Stomach (tissue), 4 donors: Measurements from ENCODE around the gene MDM2.

Experiments used
- EP300 ChIP-seq: sonication (generic); formaldehyde crosslinking; IDR thresholded peaks from one replicate; pipeline ENCODE4 v1.6.1; 2017; ENCODE audit warnings: antibody characterized with exemption
- POLR2A ChIP-seq, 4 donors: fragments of 450-650 bp; IDR thresholded peaks; one replicate each; pipeline ENCODE4 v1.6.1; 2016; ENCODE audit warnings: antibody characterized with exemption in 4 of 4, control low read depth in 2 of 4, mild to moderate bottlenecking in 1 of 4, moderate library complexity in 1 of 4
- POLR2AphosphoS5 ChIP-seq, 3 donors: sonication (generic); formaldehyde crosslinking; IDR thresholded peaks; one replicate each; pipeline ENCODE4 v1.6.1; 2016; ENCODE audit warnings: antibody characterized with exemption in 3 of 3
- TF ChIP-seq, protein P1 (sequence below), 7 experiments: fragments of 450-650 bp in 4 of 7; fragments of 200-600 bp in 3 of 7; sonication (generic) in 3 of 7; IDR thresholded peaks; one replicate each; pipeline ENCODE4 v1.5.1; 2016 to 2019; ENCODE audit warnings: antibody characterized with exemption in 7 of 7, control low read depth in 2 of 7, mild to moderate bottlenecking in 1 of 7

GRCh38 chr12:68784015-68784414, 24.0 kb upstream of the MDM2 start:
- TF ChIP-seq, protein P1, sequence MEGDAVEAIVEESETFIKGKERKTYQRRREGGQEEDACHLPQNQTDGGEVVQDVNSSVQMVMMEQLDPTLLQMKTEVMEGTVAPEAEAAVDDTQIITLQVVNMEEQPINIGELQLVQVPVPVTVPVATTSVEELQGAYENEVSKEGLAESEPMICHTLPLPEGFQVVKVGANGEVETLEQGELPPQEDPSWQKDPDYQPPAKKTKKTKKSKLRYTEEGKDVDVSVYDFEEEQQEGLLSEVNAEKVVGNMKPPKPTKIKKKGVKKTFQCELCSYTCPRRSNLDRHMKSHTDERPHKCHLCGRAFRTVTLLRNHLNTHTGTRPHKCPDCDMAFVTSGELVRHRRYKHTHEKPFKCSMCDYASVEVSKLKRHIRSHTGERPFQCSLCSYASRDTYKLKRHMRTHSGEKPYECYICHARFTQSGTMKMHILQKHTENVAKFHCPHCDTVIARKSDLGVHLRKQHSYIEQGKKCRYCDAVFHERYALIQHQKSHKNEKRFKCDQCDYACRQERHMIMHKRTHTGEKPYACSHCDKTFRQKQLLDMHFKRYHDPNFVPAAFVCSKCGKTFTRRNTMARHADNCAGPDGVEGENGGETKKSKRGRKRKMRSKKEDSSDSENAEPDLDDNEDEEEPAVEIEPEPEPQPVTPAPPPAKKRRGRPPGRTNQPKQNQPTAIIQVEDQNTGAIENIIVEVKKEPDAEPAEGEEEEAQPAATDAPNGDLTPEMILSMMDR (IDR thresholded peaks at IDR 0.05) = no peak
- no peak for TF ChIP-seq POLR2A (IDR thresholded peaks at IDR 0.05)
- no peak for TF ChIP-seq POLR2AphosphoS5 (IDR thresholded peaks at IDR 0.05)
- TF ChIP-seq EP300 = no peak
